ENCODE data around the gene BORCS5. TPM values are rescaled to one million over a fixed set of nuclear protein-coding genes. Genes with fewer than 3 reads are reported as not detected.
A peak's percentile ranks its signal among the peaks of the same experiment; 100 is the strongest.
"Not testable (repeated sequence)": the region's sequence is repeated elsewhere in the genome, so short reads cannot be mapped to it uniquely, and the experiment has no call there.

BORCS5 gene
- total RNA-seq, 1 donor from 2014 or later: 7.4 TPM

- DNase-seq (ENCODE audit: missing footprints) (no peak), ATAC-seq (no peak)
- intact Hi-C loops (cut with DNase I): no loop called here
Measured at GRCh38 chr12:12498210-12498609, 141.3 kb downstream of the BORCS5 start.

- intact Hi-C loops (cut with DNase I): no loop called here
- no peak for DNase-seq (ENCODE audit: missing footprints)
- no peak for ATAC-seq
Measured at GRCh38 chr12:12499909-12500604, 143.2 kb downstream of the BORCS5 start.

DNA sequence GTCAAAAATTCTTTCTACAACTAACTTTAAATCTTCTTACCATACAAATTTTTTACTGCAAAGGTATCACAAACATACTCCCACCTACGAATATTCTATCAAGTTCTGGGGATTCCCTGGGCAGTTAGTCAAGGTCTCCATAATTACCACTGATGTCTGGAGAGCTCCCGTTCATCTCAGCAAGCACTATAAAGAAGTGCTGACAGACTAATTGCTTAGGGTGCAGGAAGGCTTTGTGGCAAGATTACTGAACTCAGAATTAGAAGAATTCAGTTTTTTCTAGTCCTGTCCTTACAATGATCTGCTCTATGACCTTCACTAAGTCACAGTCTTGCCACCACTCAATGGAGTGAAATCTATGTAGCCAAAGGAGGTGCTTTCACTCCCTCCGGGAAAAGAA, 144.2 kb downstream of the BORCS5 start:
- intact Hi-C loops (cut with DNase I): no loop called here
- no peak for ATAC-seq

DNA sequence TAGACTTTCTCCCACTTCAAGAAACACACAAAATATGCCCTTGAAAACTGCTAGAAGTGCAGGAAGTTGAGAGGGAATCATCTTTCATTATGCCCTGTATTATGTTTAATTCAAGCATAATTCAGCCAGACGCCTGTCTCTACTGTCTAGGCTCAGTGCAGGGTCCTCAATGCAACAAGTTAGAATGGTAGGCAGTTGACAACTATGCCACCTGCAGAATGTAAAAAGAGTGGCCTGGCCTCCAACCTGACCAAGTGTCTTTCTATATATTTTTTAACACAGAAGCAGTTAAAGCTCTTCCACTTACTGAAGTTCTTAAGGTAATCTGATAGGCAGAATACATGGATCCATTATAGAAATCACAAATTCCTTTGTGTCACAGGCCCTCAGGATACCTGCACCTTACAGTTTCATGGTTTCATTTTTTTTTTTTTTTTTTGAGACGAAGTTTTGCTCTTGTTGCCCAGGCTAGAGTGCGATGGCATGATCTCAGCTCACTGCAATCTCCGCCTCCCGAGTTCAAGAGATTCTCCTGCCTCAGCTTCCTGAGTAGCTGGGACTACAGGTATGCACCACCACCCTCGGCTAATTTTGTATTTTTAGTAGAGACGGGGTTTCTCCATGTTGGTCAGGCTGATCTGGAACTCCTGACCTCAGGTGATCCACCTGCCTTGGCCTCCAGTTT, 145.4 kb downstream of the BORCS5 start:
- ATAC-seq; intact Hi-C loops (cut with DNase I): not testable (repeated sequence)

More for the DNA sequence above, 144.2 kb downstream of the BORCS5 start:
- no peak for DNase-seq (ENCODE audit: missing footprints)

DNA sequence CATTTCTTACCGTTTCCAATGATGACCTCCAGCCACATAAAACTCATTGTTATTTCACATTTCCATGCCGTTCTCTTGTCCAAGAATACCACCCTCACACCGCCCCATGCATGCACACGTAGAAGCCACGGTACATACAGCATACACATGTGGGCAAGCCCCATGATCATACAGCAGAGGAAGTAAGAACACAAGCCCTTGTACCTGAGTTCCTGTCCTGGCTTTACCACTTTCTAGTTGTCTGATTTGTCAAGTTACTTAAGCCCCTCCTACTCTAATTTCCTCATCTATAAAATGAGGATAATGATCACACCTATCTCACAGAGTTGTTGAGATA, 145.9 kb downstream of the BORCS5 start:
- intact Hi-C loops (cut with DNase I): no loop called here
- no peak for DNase-seq (ENCODE audit: missing footprints)
- ATAC-seq: no peak

More for the DNA sequence above, 145.4 kb downstream of the BORCS5 start:
- DNase-seq (ENCODE audit: missing footprints): not testable (repeated sequence)

GRCh38 chr12:12503384-12504078, 146.7 kb downstream of the BORCS5 start:
- DNase-seq (ENCODE audit: missing footprints) (no peak), ATAC-seq (no peak)
- intact Hi-C loops (cut with DNase I): no loop called here

GRCh38 chr12:12505544-12506495, 148.9 kb downstream of the BORCS5 start:
- ATAC-seq (peak; percentile 77), DNase-seq (ENCODE audit: missing footprints) (no peak)
- intact Hi-C loops (cut with DNase I): loop anchor here (2.0 kb wide), 1 partner anchor 57 kb away; the partner anchor contains the start of gene DUSP16

GRCh38 chr12:12506496-12506890, 149.6 kb downstream of the BORCS5 start:
- no peak for DNase-seq (ENCODE audit: missing footprints)
- ATAC-seq: peak; percentile 65
- intact Hi-C loops (cut with DNase I): loop anchor here (2.0 kb wide), 1 partner anchor 56 kb away; the partner anchor contains the start of gene DUSP16

GRCh38 chr12:12507121-12507520, 150.2 kb downstream of the BORCS5 start:
- DNase-seq (ENCODE audit: missing footprints): no peak
- intact Hi-C loops (cut with DNase I): loop anchor here (2.0 kb wide), 1 partner anchor 56 kb away; the partner anchor contains the start of gene DUSP16
- no peak for ATAC-seq

GRCh38 chr12:12508612-12509011, 151.7 kb downstream of the BORCS5 start:
- no peak for ATAC-seq
- no peak for DNase-seq (ENCODE audit: missing footprints)
- intact Hi-C loops (cut with DNase I): no loop called here

DNA sequence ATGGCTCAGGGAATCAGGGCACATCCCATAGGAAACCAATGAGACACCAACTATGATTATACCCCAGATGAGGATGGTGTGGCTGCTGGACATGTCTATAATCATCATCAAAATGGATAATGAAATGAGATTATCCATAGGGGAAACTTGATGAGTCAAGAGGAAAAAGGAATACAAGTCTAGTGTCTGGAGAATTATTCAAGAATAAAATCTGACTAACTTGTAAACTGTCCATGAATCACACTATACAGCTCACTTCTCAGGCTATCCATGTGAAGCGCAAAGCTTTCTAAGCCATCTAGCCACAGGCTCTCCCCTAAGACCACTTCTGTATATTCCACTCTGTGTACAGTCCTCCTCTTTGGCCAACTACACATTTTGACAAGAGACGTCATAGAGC, 153.3 kb downstream of the BORCS5 start:
- intact Hi-C loops (cut with DNase I): no loop called here
- ATAC-seq: no peak
- DNase-seq (ENCODE audit: missing footprints): no peak

- ATAC-seq (no peak), DNase-seq (ENCODE audit: missing footprints) (no peak)
- intact Hi-C loops (cut with DNase I): no loop called here
Measured at GRCh38 chr12:12510551-12510950, 153.7 kb downstream of the BORCS5 start.

DNA sequence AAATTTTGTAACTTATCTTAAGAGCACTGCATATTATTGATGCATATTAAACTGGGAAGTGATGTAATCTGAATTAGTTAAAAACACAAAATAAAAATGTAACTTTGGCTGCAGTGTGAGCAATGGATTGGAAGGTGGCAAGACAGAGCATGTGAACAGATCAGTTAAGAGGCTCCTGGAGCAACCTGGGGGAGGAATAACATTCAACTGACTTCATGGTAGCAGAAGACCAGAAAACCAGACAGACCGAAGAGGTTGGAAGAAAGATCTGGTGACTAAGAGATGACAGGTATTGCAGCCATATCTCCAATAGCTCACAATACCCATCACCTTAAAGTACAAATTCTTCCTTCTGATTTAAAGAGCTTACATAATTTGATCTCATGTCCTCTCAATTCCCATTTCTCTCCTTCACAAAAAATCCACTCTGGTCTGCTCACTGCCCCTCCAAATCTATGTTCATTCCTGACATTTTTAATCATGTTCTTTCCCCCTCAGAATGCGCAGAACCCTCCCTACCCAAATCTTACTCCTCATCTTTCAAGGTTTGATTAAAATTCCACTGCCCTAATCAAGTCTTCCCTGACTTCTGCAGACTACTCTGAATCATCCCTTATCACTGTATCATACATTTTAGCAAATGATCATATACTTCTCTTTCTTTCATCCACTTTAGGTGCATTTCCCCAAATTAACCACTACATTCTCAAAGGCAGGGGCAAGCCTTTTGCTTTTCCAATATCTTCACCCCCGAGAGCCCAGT, 154.3 kb downstream of the BORCS5 start:
- no peak for DNase-seq (ENCODE audit: missing footprints)
- intact Hi-C loops (cut with DNase I): no loop called here
- no peak for ATAC-seq

GRCh38 chr12:12511895-12512711, 155.2 kb downstream of the BORCS5 start:
- intact Hi-C loops (cut with DNase I): no loop called here
- ATAC-seq: no peak
- DNase-seq (ENCODE audit: missing footprints): no peak

- intact Hi-C loops (cut with DNase I): no loop called here
- ATAC-seq (no peak), DNase-seq (ENCODE audit: missing footprints) (no peak)
Measured at GRCh38 chr12:12513416-12514006, 156.6 kb downstream of the BORCS5 start.

DNA sequence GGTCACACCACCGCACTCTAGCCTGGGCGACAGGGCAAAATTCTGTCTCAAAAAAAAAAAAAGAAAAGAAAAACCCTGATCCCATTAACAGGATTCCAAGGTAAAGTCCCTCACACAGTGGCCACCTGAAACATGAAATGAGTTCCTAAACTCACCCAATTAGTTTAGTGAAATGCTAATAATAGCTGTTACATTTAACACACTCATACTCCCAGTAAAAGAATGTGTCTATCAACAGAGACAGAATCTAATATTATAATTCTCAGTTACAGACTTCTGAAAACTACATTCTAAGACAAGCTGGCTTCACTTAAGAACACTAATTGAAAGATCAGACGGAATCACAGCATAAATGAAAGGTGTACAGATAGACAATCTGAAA, 161.6 kb downstream of the BORCS5 start:
- intact Hi-C loops (cut with DNase I): no loop called here
- ATAC-seq (no peak), DNase-seq (ENCODE audit: missing footprints) (no peak)

DNA sequence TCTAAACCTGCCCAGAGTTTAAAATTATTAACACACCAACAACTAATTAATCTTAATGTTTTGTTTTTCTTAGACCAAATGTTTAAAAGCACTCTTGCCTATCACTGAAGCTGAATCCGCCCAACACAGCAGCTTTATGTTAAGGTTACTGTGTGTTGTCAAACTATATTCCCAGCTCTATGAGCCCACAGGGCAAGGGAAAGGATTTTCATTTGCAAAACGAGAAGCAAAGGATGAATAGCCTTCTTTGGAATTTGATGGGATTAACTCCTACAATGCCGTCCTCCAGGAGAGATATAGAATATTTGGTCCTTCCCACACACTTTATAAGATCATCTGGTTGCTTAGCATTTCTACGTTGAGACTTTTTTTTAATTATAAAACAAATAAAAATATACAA, 162.0 kb downstream of the BORCS5 start:
- intact Hi-C loops (cut with DNase I): no loop called here
- ATAC-seq: no peak
- no peak for DNase-seq (ENCODE audit: missing footprints)
